Small intestine (tissue), 7 donors: Measurements from ENCODE around the gene TNNI3K. TPM values are rescaled to one million over a fixed set of nuclear protein-coding genes. Genes with fewer than 3 reads are reported as not detected.
"Not testable (repeated sequence)": the region's sequence is repeated elsewhere in the genome, so short reads cannot be mapped to it uniquely, and the experiment has no call there.

Experiments
- DNase-seq, 2 donors: peaks; one replicate each; pipeline versions ENCODE4 v3.0.0 to v3.0.0-alpha.2; 2013
- FAIRE-seq: peaks from 2 replicates; lab custom pipeline; 2012; peaks lifted over from hg19 to GRCh38; lab: Jason Lieb, UNC
- H3K27ac ChIP-seq, 3 donors: one replicate each; pipeline ENCODE4 v1.5.1; 2013; ENCODE audit warnings: low read length in 2 of 3, mild to moderate bottlenecking in 2 of 3, control low read depth in 1 of 3, inconsistent platforms in 1 of 3, low read depth in 1 of 3, moderate library complexity in 1 of 3
- H3K27me3 ChIP-seq, 3 donors: one replicate each; pipeline ENCODE4 v1.6.1; 2013; ENCODE audit warnings: low read length in 3 of 3, inconsistent platforms in 1 of 3; ENCODE audit not compliant: control insufficient read depth in 3 of 3, insufficient read depth in 3 of 3
- H3K36me3 ChIP-seq, 3 donors: one replicate each; pipeline ENCODE4 v1.6.1; 2013; ENCODE audit warnings: low read length in 3 of 3, inconsistent platforms in 1 of 3, low read depth in 1 of 3, mild to moderate bottlenecking in 1 of 3, moderate library complexity in 1 of 3; ENCODE audit not compliant: control insufficient read depth in 3 of 3, insufficient read depth in 2 of 3
- H3K4me1 ChIP-seq, 3 donors: one replicate each; pipeline ENCODE4 v1.6.1; 2013; ENCODE audit warnings: low read length in 2 of 3, inconsistent platforms in 1 of 3, low read depth in 1 of 3, mild to moderate bottlenecking in 1 of 3, moderate library complexity in 1 of 3; ENCODE audit not compliant: control insufficient read depth in 3 of 3, insufficient read depth in 2 of 3
- H3K4me3 ChIP-seq, 3 donors: one replicate each; pipeline ENCODE4 v1.5.1; 2013; ENCODE audit warnings: low read length in 3 of 3, control low read depth in 1 of 3, inconsistent platforms in 1 of 3, low read depth in 1 of 3, mild to moderate bottlenecking in 1 of 3, moderate library complexity in 1 of 3
- H3K9me3 ChIP-seq, 2 donors: one replicate each; pipeline ENCODE4 v1.6.1; 2013; ENCODE audit warnings: low read depth in 1 of 2, low read length in 1 of 2; ENCODE audit not compliant: control insufficient read depth in 2 of 2, insufficient read depth in 1 of 2
- WGBS, 3 donors: extraction: QIAGEN DNeasy Blood & Tissue Kit; methylation state at CpG; one replicate each; pipeline ENCODE4 v1.1.7; 2013; 5-methylcytosine and 5-hydroxymethylcytosine counted together
- polyA plus RNA-seq, 4 donors: library from polyadenylated mRNA; stranded (reverse) in 3 of 4; unstranded in 1 of 4; fragments of 200-250 nt in 3 of 4; fragments of 120-200 nt in 1 of 4; gene quantifications; one replicate each; pipeline versions ENCODE4 v1.2.1 to v1.2.3, GENCODE V29; 2013
- donor health status: healthy with polysubstance abuse.
- donor health status: control.
- donor health status: control.
- donor health status: Bipolar disorder and iron deficiency.
- donor health status: healthy.

TNNI3K gene
- polyA plus RNA-seq, 4 donors = 0.24 to 0.32 TPM; not detected in 2

GRCh38 chr1:74247881-74248528, 12.8 kb downstream of the TNNI3K start:
- Histone ChIP-seq H3K9me3 (peaks cover 0 to 7% of the 10 kb centered on the region in 2 donors), H3K4me3 (no peak overlapping the region), H3K27me3 (no peaks in the 10 kb centered on the region), H3K27ac (no peak overlapping the region), H3K4me1 (no peaks in the 10 kb centered on the region), H3K36me3 (no peaks in the 10 kb centered on the region)
- DNase-seq (no peak), FAIRE-seq (no peak)
- WGBS, 3 donors = 89 to 91% (median 89%) methylated on average over 19 to 22 of the region's 22 CpGs

- not testable (repeated sequence) for FAIRE-seq, H3K4me3 ChIP-seq, H3K27me3 ChIP-seq, H3K36me3 ChIP-seq, DNase-seq, H3K4me1 ChIP-seq, H3K27ac ChIP-seq, H3K9me3 ChIP-seq
- WGBS, 3 donors = 82 to 94% (median 87%) methylated on average over 27 to 32 of the region's 32 CpGs
Observed at GRCh38 chr1:74253243-74253824, 18.1 kb downstream of the TNNI3K start.

DNA sequence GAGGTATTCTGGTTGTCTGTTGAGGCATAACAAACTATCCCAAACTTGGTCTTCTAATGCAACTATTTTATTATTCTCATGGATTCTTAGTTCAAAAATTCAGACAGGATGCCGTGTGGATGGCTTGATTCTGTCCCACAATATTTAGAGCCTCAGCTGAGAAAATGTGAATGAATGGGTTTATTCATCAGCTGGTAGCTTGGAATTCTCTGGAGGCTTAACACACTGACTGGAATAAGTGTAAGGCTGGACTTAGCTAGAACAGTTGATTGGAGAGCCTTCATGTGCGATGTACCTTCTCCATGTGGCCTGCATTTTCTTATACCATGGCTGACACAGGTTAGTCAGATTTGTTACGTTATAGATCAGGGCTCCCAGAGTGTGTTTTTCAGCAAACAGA, 30.8 kb downstream of the TNNI3K start:
- 87 to 92% (median 88%) methylated on average over 3 of the region's 3 CpGs for WGBS, 3 donors
- H3K27ac ChIP-seq = no peak overlapping the region
- no peak overlapping the region for H3K4me3 ChIP-seq
- no peak for DNase-seq
- no peaks in the 10 kb centered on the region for H3K27me3 ChIP-seq
- no peaks in the 10 kb centered on the region for H3K9me3 ChIP-seq
- no peaks in the 10 kb centered on the region for H3K36me3 ChIP-seq
- peaks cover 0 to 4% (median 0%) of the 10 kb centered on the region in 3 donors for H3K4me1 ChIP-seq
- FAIRE-seq = no peak

GRCh38 chr1:74271503-74271902, 36.3 kb downstream of the TNNI3K start:
- FAIRE-seq (no peak), DNase-seq (no peak)
- Histone ChIP-seq H3K27me3 (no peaks in the 10 kb centered on the region), H3K27ac (no peak overlapping the region), H3K4me1 (peaks cover 0 to 4% (median 0%) of the 10 kb centered on the region in 3 donors), H3K9me3 (no peaks in the 10 kb centered on the region), H3K4me3 (no peak overlapping the region), H3K36me3 (no peaks in the 10 kb centered on the region)
- WGBS, 3 donors = 60 to 82% (median 79%) methylated on average over 2 of the region's 2 CpGs

- FAIRE-seq = no peak
- Histone ChIP-seq H3K4me3 (no peak overlapping the region), H3K4me1 (no peaks in the 10 kb centered on the region)
Observed at GRCh38 chr1:74280642-74281396, 45.6 kb downstream of the TNNI3K start.

GRCh38 chr1:74286414-74286813, 51.2 kb downstream of the TNNI3K start:
- H3K4me3 ChIP-seq = no peak overlapping the region
- H3K27ac ChIP-seq = no peak overlapping the region
- peaks cover 0 to 7% of the 10 kb centered on the region in 2 donors for H3K9me3 ChIP-seq
- DNase-seq (no peak), FAIRE-seq (no peak)
- H3K36me3 ChIP-seq = no peaks in the 10 kb centered on the region
- 84 to 89% (median 87%) methylated on average over 2 of the region's 2 CpGs for WGBS, 3 donors
- H3K4me1 ChIP-seq = no peaks in the 10 kb centered on the region
- H3K27me3 ChIP-seq = no peaks in the 10 kb centered on the region

More at GRCh38 chr1:74280642-74281396, 45.6 kb downstream of the TNNI3K start:
- Histone ChIP-seq H3K27me3 (no peaks in the 10 kb centered on the region), H3K36me3 (no peaks in the 10 kb centered on the region), H3K9me3 (no peaks in the 10 kb centered on the region), H3K27ac (no peak overlapping the region)
- WGBS, 3 donors = 89 to 92% (median 90%) methylated on average over 6 of the region's 6 CpGs
- no peak for DNase-seq

DNA sequence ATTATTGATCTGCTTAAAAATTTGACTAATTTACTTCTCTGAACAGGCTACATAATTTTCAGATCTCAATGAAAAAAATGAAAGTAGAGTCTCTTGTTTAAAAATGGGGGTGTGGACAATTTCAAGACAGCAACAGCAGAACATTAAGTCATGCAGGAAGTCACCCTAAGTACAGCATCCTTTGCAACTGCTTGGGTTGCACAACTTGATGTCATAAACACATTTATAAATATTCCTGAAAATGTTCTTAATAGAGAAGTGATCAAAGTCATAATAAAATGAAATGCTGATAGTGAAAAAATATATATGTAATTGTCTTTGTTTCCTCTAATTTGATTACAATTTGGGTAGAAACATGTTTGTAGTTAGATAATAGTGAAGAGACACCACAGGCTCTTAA, 79.3 kb downstream of the TNNI3K start:
- Histone ChIP-seq H3K27me3 (no peaks in the 10 kb centered on the region), H3K36me3 (no peaks in the 10 kb centered on the region), H3K4me3 (no peak overlapping the region), H3K27ac (no peak overlapping the region), H3K9me3 (no peaks in the 10 kb centered on the region), H3K4me1 (no peaks in the 10 kb centered on the region)
- FAIRE-seq (no peak), DNase-seq (no peak)

GRCh38 chr1:74316302-74316701, 81.1 kb downstream of the TNNI3K start:
- H3K9me3 ChIP-seq = no peaks in the 10 kb centered on the region
- WGBS, 3 donors = 53 to 76% (median 72%) methylated on average over 2 of the region's 2 CpGs
- no peak overlapping the region for H3K27ac ChIP-seq
- no peak overlapping the region for H3K4me3 ChIP-seq
- no peaks in the 10 kb centered on the region for H3K4me1 ChIP-seq
- no peaks in the 10 kb centered on the region for H3K36me3 ChIP-seq
- H3K27me3 ChIP-seq = no peaks in the 10 kb centered on the region
- DNase-seq (no peak), FAIRE-seq (no peak)
